NOMO-1 treated with DMSO at 0.1 percent for 48 hours (cell line): Measurements from ENCODE around the gene SIRPB2.
A peak's percentile ranks its signal among the peaks of the same experiment; 100 is the strongest.

Source experiments
- DNase-seq: peaks from one replicate; lab custom pipeline; 2025; ENCODE audit not compliant: unreplicated experiment; lab: John Stamatoyannopoulos, UW

SIRPB2 gene

GRCh38 chr20:1491281-1491840, at the start of gene SIRPB2:
SIRPB2 (minus strand) TSS chr20:1491420; CDS start chr20:1491359, 61 bp downstream.
- peak; percentile 90 for DNase-seq

DNA sequence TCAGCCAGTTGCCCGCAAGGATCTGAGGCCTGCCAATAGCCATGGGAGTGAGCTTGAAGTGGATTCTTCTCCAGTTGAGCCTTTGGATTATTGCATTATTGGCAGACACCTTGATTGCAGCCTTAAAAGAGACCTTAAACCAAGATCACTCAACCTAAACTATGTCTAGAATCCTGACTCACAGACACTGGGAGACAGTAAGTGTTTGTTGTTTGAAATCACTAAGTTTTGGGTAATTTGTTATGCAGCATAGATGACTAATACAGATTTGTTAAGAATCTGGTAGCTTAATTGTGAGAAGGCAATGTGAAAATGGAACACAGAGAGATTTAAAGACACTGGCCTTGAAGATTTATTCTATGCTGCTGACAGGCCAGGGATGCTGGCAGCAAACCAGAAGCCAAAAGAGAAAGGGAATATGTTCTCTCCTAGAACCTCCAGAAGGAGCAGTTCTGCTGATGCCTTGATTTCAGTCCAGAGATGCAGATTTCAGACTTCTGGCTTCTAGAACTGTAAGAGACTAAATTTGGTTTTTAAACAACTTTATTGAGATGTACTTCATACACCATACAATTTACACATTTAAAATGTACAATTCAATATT, 48.7 kb upstream of the SIRPB2 start:
- no peak for DNase-seq

DNA sequence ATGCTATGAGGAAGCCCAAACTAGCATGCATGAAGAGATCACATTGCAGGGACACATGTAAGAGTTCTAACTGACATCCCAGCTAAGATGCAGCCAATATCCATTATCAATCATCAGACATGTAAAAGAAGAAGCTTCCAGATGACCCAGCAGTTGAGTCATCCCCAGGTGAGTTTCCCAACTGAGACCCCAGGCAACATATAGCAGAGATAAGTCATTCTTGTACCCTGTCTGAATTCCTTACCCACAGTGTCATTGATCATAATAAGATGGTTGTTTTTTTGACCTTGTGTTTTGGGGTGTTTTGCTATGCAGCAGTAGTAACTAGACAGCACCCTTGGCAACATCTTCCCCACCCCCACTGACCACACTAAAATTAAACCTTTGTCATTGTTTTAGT, 47.4 kb upstream of the SIRPB2 start:
- DNase-seq = no peak

DNA sequence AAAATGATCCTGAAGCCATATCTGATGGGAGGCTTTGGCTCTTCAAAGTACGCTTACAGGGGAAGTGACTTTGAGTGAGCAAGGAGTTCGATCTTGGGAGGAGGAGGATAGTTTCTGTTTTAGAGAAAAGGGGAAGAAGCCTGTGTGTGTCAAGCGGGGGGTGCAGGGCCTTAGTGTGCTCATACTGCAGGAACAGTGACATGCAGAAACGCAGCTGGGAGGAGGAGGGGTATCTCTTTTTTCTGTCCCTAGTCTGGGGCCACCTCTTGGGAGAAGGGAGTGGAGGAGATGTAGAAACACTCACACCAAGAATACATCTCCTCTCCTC, 46.5 kb upstream of the SIRPB2 start:
- peak; percentile 98 for DNase-seq

GRCh38 chr20:1536893-1537730, 45.9 kb upstream of the SIRPB2 start:
- peak; percentile 82 for DNase-seq

- peak; percentile 88 for DNase-seq
These were observed 44.4 kb upstream of the SIRPB2 start for GRCh38 chr20:1535420-1536175.

GRCh38 chr20:1534526-1534925, 43.3 kb upstream of the SIRPB2 start:
- DNase-seq = peak; percentile 51

- DNase-seq = peak; percentile 16
These were observed 41.8 kb upstream of the SIRPB2 start for GRCh38 chr20:1533059-1533458.

DNA sequence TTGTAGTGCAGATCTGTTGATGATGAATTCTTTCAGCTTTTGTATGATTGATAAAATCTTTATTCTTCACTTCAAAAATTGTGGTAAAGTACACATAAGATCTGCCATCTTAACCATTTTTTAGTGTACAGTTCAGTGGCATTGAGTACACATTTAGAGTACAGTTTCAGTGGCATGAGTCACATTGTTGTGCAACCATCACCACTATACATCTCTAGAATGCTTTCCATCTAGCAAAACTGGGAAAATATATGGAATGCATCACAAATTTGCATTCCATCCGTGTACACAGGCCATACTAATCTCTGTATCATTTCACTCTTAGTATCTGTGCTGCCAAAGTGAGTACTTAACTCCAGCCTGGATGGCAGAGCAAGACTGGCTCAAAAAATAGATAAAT, 37.6 kb upstream of the SIRPB2 start:
- DNase-seq = peak; percentile 37

DNA sequence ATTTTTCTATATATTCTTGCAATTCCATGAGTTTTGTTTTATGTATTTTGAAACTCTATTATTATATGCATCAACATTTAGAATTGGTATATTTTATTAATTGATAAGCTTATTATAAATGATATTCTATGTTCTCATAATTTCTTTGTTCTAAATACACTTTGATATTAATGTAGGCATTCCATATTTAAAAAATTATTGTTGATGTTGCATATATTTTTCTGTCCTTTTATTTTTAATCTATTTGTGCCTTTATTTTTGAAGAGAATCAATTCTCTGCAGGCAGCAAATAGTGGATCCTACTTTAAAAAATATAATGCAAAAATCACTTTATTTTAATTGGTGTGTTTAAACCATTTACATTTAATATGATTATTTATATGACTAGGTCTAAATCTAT, 36.7 kb upstream of the SIRPB2 start:
- no peak for DNase-seq

DNA sequence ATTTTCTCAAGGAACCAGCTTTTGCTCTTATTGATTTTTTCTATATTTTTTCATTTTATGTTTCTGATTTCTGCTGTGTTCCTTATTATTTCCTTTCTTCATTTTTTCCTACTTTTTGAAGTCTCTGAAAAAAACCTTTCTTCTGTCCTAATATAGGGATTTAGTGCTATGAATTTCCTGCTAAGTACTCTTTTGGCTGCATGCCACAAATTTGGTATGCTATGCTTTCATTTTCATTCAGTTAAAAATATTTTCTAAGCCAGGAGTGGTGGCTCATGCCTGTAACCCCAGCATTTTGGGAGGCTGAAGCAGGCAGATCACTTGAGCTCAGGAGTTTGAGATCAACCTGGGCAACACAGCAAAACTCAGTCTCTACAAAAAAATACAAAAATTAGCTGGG, 35.7 kb upstream of the SIRPB2 start:
- DNase-seq = no peak

- DNase-seq = peak; percentile 41
These were observed 35.1 kb upstream of the SIRPB2 start for GRCh38 chr20:1526310-1526709.

GRCh38 chr20:1524004-1524403, 32.8 kb upstream of the SIRPB2 start:
- peak; percentile 94 for DNase-seq

GRCh38 chr20:1517010-1517409, 25.8 kb upstream of the SIRPB2 start:
- no peak for DNase-seq

DNA sequence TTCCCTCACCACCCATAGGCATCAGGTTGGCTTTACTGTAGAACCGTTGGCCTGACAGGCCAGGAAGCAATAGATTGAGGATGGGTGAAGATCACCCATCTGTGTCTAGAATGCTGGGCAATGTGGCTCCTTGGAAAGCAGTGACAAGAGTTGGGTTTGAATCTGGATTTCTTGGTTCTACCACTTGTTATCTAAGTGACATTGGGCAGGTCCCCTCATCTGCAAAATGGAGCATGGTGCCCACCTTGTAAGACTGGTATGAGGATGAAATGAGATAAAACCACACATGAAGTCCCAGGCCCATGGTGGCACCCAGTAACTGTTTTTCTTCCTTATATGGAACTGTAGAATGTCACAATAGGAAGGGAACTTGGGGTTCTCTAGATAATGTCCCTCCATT, 22.6 kb upstream of the SIRPB2 start:
- DNase-seq = no peak

DNA sequence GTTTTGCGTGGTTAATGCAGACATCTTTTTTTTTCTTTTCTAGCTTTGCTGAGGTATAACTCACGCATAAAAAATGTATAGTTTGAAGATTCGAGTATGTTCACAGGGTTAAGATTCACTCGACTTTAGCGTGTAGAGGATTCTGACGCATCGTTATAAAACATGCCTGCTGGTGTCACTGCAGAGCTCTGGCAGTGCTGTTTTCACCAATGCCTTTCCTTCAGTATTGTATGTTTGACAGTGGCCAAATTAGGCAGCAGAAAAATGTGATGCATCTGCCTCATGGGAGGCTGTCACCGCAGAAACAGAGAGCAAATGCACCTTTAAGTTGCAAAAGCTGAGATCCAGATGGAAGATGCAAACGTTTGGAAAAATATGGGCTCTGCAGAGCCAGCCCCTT, 18.0 kb upstream of the SIRPB2 start:
- peak; percentile 78 for DNase-seq

DNA sequence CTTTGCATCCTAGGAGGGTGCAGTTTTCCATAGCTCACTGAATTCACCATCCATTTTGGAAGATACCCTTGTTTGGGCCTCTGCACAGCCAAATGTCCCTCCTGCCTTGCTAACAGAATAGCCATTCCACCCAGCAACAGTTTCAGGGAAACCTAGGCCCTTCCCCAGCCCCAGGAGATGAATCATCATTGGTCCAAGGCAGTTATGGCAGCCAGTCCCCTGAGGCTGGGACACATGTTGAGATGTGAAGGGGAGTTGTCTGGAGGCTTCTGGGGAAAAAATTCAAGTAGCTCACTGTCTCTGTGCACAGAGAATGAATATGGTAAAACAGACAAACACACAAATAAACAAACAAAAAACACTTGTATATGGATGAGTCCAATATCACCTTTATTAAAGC, 17.4 kb upstream of the SIRPB2 start:
- no peak for DNase-seq

GRCh38 chr20:1507276-1507675, 16.1 kb upstream of the SIRPB2 start:
- no peak for DNase-seq

DNA sequence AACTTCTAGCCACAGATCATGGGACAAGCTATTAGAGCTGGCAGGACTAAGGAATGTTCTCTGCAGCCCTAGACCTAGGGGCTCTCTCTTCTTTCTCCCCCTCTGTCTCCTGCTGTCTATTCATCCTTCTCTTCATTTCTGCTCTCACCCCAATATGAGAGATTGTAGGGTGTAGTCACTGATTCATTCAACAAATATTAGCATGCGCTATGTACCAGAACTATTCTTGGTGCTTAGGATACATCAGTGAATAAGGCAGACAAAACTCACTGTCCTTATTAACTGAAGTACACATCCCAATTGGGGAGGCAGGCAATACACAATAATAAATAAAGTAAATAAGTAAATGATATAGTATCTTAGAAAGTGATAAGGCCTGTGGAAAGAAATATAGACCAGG, 14.7 kb upstream of the SIRPB2 start:
- DNase-seq = no peak

DNA sequence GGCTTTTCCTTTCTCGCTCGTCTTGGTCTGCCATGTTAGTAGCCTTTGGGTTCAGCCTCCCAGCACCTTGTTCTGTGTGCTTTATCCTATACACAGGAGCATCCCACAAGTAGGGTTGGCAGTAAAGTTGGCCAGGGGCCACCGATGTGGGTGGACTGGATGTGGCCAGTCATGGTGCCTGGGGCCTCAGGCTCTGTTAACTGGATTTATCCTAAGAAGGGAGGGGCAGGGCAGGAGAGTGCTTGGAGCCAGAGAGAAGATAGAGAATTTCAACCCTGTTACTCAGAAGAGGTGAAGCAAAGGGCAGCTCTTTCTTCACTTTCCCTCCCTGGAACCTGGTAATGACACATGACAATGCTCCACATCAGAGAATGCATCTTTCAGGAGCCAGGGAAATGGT, 14.1 kb upstream of the SIRPB2 start:
- DNase-seq = no peak

DNA sequence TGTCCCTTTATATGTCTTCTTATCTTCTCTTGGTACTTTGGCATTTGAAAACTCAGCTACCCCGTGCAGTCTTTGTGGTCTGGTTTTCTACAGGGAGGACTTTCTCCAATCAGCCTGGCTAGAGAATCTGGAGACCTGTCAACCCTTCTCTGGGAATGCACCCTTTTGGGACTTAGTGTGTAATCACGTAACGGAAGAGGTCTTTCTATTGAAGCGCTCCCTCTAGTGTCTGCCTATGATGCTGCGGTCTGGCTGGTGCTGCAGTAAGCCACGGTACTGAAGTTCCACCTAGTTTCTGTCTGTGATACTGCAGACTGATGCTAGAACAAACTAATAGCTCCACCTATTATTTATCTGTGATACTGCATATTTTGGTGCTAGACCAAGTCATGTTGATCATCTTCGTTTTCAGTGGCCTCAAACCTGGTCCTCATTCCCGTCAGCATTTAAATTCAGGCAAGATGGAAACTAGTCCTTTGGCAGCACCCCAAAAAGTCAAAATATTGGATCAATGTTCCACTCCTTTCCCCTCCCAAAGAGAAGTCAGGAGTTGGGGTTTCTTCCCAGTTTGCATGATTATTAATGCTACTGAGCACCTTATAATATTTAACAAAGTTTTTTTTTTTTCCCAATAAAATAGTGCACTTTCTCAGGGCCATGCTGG, 12.5 kb upstream of the SIRPB2 start:
- peak; percentile 93 for DNase-seq
